IPS-NIHi11 (cell line): ENCODE results near the gene MUC6.

Experiments used
- DNase-seq: peaks from one replicate; pipeline ENCODE4 v3.0.0; 2012; ENCODE audit warnings: mixed read lengths, low spot score

Gene MUC6, protein sequence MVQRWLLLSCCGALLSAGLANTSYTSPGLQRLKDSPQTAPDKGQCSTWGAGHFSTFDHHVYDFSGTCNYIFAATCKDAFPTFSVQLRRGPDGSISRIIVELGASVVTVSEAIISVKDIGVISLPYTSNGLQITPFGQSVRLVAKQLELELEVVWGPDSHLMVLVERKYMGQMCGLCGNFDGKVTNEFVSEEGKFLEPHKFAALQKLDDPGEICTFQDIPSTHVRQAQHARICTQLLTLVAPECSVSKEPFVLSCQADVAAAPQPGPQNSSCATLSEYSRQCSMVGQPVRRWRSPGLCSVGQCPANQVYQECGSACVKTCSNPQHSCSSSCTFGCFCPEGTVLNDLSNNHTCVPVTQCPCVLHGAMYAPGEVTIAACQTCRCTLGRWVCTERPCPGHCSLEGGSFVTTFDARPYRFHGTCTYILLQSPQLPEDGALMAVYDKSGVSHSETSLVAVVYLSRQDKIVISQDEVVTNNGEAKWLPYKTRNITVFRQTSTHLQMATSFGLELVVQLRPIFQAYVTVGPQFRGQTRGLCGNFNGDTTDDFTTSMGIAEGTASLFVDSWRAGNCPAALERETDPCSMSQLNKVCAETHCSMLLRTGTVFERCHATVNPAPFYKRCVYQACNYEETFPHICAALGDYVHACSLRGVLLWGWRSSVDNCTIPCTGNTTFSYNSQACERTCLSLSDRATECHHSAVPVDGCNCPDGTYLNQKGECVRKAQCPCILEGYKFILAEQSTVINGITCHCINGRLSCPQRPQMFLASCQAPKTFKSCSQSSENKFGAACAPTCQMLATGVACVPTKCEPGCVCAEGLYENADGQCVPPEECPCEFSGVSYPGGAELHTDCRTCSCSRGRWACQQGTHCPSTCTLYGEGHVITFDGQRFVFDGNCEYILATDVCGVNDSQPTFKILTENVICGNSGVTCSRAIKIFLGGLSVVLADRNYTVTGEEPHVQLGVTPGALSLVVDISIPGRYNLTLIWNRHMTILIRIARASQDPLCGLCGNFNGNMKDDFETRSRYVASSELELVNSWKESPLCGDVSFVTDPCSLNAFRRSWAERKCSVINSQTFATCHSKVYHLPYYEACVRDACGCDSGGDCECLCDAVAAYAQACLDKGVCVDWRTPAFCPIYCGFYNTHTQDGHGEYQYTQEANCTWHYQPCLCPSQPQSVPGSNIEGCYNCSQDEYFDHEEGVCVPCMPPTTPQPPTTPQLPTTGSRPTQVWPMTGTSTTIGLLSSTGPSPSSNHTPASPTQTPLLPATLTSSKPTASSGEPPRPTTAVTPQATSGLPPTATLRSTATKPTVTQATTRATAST (N-terminal part only)

DNA sequence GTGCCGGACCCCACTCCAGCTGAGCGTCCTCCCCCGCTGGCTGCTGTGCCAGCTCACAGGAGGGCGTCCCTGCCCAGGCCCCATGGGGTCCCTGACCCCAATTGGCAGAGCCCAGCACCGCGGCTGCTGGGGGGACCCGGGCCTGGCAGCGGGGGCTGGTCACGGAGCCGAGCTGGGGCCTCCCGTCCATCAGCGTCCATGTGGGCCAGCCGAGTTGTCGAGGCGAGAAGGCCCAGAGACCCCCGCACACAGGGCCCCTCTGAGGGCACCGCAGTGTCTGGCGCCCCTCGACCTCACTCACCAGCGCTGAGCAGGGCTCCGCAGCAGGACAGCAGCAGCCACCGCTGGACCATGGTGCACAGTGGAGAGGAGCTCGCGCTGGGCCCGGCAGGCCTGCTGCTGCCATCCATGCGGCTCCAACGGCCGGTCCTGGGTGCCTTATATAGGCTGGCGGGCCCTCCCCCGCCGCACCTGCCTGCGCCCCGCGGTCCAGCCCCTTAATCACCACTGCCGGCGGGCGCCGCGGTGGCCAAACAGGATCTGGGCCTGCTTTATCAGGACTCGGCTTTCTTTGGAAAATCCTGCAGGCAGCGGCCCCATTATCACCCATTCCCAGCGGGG is at the start of gene MUC6:
MUC6 (minus strand) TSS at position 416 of the 621 bp plus-strand sequence; CDS start at position 353, 63 bp downstream.
- DNase-seq: no peak

DNA sequence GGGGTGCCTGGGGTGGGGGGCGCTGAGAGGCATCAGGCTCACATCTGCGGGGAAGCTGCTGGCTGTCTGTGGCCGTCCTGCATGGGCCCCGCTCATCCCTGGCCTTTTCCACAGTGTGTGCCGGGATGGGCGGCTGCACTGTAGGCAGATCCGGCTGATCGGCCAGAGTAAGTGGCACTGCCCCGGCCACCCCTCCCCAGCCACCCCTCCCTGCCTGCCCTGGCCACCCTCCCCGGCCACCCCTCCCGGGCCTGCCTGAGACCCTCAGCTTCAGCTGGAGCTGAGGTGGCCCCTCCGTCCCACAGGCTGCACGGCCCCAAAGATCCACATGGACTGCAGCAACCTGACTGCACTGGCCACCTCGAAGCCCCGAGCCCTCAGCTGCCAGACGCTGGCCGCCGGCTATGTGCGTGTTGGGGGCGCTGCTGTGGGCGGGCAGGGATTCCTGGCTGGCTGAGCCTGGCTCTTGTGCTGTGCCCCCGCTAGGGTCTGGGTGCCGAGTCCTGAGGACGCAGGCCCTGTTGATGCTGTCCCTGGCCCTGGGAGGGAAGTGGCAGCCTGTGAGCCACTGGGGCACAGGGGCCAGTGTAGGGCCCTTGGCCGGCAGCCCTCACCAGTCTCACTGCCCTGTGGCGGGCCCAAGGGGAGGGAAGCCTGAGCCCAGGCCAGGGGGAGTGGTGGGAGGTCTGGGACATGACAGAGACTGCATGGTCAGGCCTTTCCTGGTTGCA is 49.1 kb upstream of the MUC6 start:
- no peak for DNase-seq

DNA sequence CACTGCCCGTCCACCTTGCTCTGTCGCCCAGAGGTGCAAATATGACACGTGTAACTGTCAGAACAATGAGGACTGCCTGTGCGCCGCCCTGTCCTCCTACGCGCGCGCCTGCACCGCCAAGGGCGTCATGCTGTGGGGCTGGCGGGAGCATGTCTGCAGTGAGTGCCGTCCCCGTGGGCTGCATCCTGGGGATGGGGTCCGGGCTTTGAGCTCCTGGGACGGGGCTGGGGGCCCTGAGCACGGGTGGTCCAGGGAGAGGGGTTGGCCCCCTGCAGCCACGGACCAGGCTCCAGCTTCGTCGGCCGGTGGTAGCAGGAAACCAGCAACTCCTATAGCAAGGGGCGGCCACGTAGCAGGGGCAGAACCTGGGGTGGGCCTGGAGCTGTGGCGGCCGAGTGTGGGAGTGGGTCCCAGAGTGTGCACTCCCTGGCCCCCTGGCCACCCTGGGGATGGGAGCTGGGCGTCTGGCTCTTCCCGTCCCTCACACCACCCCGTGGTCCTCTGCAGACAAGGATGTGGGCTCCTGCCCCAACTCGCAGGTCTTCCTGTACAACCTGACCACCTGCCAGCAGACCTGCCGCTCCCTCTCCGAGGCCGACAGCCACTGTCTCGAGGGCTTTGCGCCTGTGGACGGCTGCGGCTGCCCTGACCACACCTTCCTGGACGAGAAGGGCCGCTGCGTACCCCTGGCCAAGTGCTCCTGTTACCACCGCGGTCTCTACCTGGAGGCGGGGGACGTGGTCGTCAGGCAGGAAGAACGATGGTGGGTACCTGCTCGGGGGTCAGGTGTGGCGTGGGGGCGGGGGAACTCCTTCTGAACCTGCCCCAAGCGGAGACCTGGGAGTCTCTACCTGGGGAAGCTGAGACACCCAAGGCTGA is 48.3 kb upstream of the MUC6 start:
- no peak for DNase-seq

DNA sequence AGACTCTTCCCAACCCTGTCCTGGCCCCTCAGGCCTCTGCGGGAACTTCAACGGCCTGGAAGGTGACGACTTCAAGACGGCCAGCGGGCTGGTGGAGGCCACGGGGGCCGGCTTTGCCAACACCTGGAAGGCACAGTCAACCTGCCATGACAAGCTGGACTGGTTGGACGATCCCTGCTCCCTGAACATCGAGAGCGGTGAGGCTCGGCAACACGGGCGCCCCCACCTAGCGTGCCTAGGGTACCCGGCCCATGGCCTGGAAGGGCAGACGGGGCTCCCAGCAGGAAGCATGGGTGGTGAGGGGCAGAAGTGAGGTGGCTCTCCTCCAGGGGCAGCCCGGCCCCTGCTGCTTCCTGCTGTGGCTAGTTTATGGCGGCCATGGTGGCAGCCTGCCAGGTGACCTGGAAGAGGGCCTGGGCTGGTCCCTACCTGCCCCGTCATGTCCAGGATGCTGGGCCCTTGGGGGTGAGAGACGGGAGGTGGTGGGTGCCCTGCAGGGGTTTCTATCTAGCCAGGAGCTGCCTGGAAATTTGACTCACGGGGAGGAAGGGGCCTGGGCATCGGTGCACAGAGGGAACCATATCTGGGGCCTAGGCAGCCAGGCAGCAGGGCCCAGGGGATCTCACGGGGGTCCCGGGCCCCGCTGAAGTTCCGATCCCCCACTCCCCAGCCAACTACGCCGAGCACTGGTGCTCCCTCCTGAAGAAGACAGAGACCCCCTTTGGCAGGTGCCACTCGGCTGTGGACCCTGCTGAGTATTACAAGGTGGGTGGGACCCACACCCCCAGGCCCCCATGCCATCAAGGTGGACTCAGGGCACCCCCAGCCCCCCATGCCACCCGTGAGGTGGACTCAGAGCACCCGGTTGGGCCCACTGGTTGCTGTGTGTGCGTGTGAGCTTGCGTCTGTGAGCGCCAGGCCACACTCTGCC is 47.4 kb upstream of the MUC6 start:
- no peak for DNase-seq

DNA sequence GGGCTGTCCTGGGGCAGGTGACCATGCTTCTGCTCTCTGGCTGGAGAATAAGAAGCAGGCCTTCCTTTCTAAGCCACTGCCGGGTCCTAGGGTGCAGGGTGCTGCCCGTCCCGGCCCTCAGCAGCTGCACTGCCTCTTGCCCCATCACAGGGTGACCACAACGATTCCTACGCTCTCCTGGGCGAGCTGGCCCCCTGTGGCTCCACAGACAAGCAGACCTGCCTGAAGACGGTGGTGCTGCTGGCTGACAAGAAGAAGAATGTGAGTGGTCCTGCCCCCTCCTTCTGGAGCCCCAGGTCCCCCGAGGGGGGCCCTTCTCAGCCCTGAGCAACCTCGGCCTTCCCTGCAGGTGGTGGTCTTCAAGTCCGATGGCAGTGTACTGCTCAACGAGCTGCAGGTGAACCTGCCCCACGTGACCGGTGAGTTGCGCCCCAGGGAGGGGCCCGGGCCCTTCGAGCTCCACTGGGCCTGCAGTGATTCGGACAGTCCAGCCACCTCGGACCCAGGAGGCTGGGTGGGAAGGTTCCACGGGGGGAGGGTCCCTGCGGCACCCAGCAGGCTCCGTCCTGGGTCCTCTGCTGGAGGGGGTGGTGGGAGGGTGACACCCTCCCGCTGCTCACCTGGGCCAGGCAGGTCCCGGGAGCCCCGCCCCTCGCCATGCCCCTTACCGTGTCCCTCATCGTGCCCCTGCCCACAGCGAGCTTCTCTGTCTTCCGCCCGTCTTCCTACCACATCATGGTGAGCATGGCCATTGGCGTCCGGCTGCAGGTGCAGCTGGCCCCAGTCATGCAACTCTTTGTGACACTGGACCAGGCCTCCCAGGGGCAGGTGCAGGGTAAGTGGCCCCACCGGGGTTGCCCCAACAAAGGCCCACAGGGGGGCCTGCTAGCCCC is 46.5 kb upstream of the MUC6 start:
- DNase-seq: no peak

DNA sequence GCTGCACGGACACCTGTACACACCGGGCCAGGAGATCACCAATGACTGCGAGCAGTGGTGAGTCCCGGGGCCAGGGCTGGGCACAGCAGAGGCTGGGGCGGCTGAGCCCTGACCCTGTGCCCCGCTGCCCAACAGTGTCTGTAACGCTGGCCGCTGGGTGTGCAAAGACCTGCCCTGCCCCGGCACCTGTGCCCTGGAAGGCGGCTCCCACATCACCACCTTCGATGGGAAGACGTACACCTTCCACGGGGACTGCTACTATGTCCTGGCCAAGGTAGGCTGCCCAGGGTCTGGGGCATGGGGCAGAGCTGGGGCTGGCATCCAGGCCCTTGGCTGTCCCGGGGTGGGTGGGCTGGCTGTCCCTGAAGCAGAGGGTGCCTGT is 45.8 kb upstream of the MUC6 start:
- no peak for DNase-seq

DNA sequence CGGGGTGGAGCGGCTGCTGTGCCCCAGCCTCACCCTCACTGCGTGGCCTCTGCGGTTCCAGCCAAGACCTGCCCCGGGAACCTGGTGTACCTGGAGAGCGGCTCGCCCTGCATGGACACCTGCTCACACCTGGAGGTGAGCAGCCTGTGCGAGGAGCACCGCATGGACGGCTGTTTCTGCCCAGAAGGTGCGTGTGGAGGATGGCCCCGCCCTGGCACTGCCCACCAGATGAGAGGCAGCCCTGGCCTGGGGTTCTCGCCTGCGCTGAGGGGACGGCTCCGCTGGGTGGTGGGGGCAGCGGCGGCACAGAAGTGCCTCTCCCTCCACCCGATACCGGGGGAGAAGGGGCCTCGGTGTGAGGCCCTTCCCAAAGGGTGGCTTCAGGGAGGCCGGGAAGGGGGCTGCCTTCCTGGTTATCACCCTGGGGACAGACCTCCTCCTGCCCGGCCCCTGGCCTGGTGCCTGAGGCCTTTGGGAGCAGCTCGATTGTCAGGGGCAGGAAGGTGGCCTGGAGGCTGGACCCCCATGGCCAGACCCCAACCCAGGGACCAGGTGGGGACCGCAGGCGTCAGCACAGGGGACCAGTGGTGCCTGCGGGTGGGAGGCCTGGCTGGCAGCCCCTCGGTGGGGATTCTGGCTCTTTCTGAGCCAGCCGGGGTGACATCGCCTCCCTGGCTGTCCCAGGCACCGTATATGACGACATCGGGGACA is 45.2 kb upstream of the MUC6 start:
- DNase-seq: no peak

DNA sequence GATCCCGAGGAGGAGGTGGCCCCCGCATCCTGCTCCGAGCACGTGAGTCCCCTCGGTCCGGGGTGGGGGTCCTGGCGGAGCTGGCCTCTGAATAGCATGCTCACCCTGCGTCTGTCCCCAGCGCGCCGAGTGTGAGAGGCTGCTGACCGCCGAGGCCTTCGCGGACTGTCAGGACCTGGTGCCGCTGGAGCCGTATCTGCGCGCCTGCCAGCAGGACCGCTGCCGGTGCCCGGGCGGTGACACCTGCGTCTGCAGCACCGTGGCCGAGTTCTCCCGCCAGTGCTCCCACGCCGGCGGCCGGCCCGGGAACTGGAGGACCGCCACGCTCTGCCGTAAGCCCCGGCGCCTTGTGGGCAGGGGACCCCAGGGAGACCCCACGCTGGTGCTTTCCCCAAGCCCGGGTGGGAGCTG is 41.7 kb upstream of the MUC6 start:
- peak; percentile 26 for DNase-seq

DNA sequence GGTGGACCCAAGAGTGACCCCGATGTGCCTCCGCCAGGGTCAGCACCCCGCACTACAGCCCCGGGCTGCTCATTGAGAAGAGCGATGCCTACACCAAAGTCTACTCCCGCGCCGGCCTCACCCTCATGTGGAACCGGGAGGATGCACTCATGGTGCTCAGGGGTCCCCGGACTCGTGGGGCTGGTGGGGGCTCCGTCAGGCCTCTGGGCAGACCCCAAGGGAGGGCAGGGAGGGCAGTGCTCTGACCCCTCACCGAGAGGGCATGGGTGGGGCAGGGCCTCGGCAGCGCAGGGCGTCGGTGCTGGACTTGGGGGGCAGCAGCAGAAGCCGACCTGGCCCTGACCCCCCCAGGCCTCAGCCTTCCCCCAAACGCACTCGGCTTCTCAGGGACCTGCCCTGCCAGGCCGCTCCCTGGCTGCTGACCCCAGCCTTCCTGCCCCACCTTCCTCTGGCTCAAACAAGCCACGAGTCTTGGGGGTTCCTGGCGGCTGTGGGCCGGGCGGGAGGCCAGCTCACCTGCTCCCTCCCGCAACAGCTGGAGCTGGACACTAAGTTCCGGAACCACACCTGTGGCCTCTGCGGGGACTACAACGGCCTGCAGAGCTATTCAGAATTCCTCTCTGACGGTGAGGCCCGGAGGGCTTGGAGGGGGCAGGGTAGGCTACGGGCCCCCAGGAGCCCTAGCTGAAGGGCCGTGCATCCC is 41.0 kb upstream of the MUC6 start:
- peak; percentile 32 for DNase-seq

DNA sequence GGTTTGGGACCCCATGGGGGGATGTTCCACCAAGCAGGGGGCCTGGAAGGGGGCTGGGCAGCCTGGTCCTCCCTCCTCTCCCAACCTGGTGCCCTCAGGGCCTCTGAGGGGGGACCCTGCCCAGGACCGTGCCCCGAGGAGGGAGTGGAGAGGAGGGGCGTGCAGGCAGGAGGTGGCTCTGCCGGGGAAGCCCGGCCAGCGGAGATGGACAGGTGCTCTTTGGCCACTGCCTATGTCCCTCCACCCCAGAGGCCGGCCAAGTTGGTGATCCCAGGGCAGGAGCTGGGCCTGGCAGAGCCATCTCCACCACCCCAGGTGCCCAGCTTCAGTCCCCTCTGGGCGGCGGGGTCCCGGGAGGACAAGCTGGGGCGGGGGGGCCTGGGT is 40.5 kb upstream of the MUC6 start:
- DNase-seq: no peak

DNA sequence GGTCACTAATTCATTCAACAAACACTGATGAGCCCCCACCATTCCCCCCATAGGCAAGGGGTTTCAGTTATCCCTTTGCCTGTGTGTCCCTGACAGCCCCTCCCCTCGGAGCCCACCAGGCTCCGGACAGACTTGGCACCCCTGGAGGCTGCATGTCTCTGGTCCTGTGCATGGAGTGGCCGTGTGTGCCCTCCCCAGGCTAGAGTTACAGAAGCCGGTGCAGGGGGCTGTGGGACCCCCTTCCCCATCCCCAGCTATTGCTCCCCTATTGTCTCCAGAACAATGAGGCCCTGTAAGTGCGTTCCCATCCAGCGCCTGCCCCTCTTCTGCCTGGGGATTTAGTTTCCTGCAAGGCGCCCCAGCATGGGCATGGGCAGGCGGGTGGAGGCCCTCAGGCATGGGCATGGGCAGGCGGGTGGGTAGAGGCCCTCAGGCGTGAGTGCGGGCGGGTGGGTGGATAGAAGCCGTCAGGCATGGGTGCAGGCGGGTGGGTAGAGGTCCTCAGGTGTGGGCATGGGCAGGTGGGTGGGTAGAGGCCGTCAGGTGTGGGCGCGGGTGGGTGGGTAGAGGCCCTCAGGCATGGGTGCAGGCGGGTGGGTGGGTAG is 39.6 kb upstream of the MUC6 start:
- no peak for DNase-seq

DNA sequence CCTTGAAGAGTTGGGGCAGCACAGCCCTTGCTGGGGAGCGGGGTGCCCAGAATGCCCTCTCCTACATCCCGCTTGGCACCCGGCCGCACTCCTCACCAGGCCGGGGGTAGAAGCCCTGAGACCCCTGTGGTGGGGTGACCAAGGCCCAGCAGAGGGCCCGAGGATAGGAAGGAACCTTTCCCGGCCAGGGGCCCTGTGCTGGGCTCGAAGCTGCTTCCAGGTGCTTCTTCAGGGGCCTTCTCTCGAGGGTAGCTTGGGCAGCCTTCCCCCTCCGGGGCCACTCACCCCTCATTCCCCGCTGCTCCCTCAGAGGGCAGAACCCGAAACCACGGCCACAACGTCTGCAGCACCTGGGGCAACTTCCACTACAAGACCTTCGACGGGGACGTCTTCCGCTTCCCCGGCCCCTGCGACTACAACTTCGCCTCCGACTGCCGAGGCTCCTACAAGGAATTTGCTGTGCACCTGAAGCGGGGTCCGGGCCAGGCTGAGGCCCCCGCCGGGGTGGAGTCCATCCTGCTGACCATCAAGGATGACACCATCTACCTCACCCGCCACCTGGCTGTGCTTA is 38.9 kb upstream of the MUC6 start:
- no peak for DNase-seq

DNA sequence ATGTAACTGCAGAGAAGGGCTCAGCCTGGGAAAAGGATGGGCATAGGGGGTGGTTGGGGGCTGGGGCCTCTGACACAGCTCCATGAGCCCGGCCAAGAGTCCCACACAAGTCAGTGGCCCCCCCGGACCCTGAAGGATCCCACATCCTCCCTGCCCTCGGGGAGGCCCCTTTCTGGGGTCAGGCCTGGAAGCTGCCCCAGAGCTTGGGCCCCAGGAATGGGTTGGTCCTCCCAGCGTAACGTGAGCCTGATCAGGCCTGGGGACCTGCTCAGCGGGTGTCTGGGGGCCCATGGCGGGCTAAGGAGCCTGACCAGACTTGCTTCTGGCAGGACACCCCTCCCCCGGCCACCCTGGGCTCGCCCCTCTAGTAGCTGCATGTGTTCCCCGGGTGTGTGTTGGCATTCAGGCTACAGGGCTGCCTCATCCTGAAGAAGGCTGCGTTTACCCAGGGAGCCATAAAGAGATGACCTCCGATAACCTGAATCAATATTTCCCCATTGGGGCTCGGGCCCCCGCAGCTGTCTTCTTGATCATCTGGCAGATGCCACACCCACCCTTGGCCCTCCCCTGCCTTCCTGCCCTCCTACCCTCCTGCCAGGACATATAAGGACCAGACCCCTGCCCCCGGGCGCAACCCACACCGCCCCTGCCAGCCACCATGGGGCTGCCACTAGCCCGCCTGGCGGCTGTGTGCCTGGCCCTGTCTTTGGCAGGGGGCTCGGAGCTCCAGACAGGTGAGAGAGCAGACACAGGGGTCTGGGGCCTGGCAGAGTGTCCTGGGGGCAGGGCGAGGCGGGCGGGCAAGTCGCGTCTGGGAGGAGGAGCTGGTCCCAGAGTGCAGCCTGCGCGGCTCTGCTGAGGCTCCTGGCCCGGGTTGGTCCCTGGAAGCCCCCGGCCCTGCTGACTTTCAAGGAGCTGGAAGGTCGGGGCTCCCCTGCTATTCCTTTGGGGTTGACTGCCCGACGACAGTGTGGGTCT is 38.0 kb upstream of the MUC6 start, which contains the start of gene MUC2:
MUC2 (plus strand) TSS at position 631 of the 978 bp plus-strand sequence.
- peak; percentile 32 for DNase-seq

DNA sequence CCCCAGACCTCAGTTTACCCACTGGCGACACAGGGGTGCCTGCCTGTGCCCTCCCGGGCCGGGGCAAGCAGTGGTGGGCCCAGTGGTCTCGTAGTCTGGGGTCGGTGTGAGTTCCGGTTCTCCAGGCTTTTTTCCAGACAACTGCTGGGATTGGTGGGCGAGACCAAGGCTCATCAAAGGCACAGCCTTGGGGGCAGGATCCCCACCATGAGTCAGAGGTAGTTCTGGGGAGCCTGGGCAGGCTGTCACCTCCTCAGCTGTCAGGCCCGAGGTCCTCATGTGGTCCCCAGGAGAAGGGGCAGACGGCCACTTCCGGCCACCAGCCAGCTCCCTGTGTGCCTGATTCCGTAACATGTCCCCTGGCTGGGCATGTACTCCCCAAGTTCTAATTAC is 37.3 kb upstream of the MUC6 start:
- no peak for DNase-seq
